ENCODE measurements around the gene GBP1.

DNA sequence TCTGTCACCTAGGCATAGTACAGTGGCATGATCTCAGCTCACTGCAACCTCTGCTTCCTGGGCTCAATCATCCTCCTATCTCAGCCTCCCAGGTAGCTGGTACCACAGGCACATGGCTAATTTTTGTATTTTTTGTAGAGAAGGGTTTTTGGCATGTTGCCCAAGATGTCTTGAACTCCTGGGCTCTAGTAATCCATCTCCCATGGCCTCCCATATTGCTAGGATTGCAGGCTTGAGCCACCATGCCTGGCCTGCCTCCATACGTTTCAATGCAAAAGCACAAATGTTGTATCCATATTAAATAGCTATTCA, 24.7 kb downstream of the GBP1 start:
- TF ChIP-seq ETS1 (IDR thresholded peaks at IDR 0.05) (no peak), CTCF (conservative IDR thresholded peaks at IDR 0.05; ENCODE audit: low read depth in 2 of 2) (no peak), EZH2phosphoT487 (IDR thresholded peaks at IDR 0.05; ENCODE audit: unreplicated experiment) (no peak), EZH2 (IDR thresholded peaks at IDR 0.05; ENCODE audit: low read depth, unreplicated experiment) (no peak), POLR2AphosphoS5 (IDR thresholded peaks at IDR 0.05; ENCODE audit: low read depth) (no peak), CREB1 (CRISPR knock-in tag; IDR thresholded peaks at IDR 0.05; ENCODE audit: low read depth) (no peak), JUNB (IDR thresholded peaks at IDR 0.05; ENCODE audit: unreplicated experiment) (no peak), ZNF114 (CRISPR knock-in tag; IDR thresholded peaks at IDR 0.05) (no peak), ZNF331 (CRISPR knock-in tag; IDR thresholded peaks at IDR 0.05; ENCODE audit: low read depth) (no peak), NANOG (IDR thresholded peaks at IDR 0.05; ENCODE audit: borderline replicate concordance) (no peak)
- TF ChIP-seq, protein P1, sequence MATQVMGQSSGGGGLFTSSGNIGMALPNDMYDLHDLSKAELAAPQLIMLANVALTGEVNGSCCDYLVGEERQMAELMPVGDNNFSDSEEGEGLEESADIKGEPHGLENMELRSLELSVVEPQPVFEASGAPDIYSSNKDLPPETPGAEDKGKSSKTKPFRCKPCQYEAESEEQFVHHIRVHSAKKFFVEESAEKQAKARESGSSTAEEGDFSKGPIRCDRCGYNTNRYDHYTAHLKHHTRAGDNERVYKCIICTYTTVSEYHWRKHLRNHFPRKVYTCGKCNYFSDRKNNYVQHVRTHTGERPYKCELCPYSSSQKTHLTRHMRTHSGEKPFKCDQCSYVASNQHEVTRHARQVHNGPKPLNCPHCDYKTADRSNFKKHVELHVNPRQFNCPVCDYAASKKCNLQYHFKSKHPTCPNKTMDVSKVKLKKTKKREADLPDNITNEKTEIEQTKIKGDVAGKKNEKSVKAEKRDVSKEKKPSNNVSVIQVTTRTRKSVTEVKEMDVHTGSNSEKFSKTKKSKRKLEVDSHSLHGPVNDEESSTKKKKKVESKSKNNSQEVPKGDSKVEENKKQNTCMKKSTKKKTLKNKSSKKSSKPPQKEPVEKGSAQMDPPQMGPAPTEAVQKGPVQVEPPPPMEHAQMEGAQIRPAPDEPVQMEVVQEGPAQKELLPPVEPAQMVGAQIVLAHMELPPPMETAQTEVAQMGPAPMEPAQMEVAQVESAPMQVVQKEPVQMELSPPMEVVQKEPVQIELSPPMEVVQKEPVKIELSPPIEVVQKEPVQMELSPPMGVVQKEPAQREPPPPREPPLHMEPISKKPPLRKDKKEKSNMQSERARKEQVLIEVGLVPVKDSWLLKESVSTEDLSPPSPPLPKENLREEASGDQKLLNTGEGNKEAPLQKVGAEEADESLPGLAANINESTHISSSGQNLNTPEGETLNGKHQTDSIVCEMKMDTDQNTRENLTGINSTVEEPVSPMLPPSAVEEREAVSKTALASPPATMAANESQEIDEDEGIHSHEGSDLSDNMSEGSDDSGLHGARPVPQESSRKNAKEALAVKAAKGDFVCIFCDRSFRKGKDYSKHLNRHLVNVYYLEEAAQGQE (IDR thresholded peaks at IDR 0.05; ENCODE audit: unreplicated experiment): no peak
- TF ChIP-seq, protein P2, sequence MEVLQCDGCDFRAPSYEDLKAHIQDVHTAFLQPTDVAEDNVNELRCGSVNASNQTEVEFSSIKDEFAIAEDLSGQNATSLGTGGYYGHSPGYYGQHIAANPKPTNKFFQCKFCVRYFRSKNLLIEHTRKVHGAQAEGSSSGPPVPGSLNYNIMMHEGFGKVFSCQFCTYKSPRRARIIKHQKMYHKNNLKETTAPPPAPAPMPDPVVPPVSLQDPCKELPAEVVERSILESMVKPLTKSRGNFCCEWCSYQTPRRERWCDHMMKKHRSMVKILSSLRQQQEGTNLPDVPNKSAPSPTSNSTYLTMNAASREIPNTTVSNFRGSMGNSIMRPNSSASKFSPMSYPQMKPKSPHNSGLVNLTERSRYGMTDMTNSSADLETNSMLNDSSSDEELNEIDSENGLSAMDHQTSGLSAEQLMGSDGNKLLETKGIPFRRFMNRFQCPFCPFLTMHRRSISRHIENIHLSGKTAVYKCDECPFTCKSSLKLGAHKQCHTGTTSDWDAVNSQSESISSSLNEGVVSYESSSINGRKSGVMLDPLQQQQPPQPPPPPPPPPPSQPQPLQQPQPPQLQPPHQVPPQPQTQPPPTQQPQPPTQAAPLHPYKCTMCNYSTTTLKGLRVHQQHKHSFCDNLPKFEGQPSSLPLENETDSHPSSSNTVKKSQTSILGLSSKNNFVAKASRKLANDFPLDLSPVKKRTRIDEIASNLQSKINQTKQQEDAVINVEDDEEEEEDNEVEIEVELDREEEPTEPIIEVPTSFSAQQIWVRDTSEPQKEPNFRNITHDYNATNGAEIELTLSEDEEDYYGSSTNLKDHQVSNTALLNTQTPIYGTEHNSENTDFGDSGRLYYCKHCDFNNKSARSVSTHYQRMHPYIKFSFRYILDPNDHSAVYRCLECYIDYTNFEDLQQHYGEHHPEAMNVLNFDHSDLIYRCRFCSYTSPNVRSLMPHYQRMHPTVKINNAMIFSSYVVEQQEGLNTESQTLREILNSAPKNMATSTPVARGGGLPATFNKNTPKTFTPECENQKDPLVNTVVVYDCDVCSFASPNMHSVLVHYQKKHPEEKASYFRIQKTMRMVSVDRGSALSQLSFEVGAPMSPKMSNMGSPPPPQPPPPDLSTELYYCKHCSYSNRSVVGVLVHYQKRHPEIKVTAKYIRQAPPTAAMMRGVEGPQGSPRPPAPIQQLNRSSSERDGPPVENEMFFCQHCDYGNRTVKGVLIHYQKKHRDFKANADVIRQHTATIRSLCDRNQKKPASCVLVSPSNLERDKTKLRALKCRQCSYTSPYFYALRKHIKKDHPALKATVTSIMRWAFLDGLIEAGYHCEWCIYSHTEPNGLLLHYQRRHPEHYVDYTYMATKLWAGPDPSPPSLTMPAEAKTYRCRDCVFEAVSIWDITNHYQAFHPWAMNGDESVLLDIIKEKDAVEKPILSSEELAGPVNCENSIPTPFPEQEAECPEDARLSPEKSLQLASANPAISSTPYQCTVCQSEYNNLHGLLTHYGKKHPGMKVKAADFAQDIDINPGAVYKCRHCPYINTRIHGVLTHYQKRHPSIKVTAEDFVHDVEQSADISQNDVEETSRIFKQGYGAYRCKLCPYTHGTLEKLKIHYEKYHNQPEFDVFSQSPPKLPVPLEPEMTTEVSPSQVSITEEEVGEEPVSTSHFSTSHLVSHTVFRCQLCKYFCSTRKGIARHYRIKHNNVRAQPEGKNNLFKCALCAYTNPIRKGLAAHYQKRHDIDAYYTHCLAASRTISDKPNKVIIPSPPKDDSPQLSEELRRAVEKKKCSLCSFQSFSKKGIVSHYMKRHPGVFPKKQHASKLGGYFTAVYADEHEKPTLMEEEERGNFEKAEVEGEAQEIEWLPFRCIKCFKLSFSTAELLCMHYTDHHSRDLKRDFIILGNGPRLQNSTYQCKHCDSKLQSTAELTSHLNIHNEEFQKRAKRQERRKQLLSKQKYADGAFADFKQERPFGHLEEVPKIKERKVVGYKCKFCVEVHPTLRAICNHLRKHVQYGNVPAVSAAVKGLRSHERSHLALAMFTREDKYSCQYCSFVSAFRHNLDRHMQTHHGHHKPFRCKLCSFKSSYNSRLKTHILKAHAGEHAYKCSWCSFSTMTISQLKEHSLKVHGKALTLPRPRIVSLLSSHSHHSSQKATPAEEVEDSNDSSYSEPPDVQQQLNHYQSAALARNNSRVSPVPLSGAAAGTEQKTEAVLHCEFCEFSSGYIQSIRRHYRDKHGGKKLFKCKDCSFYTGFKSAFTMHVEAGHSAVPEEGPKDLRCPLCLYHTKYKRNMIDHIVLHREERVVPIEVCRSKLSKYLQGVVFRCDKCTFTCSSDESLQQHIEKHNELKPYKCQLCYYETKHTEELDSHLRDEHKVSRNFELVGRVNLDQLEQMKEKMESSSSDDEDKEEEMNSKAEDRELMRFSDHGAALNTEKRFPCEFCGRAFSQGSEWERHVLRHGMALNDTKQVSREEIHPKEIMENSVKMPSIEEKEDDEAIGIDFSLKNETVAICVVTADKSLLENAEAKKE (CRISPR knock-in tag; IDR thresholded peaks at IDR 0.05): no peak

Measured in GM23338 (cell line).